ENCODE data around the gene ENGASE. TPM values are rescaled to one million over a fixed set of nuclear protein-coding genes. Genes with fewer than 3 reads are reported as not detected.

The ENGASE gene, protein sequence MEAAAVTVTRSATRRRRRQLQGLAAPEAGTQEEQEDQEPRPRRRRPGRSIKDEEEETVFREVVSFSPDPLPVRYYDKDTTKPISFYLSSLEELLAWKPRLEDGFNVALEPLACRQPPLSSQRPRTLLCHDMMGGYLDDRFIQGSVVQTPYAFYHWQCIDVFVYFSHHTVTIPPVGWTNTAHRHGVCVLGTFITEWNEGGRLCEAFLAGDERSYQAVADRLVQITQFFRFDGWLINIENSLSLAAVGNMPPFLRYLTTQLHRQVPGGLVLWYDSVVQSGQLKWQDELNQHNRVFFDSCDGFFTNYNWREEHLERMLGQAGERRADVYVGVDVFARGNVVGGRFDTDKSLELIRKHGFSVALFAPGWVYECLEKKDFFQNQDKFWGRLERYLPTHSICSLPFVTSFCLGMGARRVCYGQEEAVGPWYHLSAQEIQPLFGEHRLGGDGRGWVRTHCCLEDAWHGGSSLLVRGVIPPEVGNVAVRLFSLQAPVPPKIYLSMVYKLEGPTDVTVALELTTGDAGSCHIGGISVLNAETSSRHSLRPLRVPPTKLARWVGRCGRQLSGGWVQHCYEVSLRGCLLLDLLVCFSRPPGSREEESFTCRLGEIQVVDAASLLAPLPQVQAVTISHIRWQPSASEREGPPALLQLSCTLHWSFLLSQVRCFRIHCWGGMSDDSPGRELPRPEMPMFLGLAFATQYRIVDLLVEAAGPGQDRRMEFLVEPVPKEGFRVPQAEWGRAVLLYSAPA
- total RNA-seq, result 11.1 and 18.3 TPM in 2 replicates

GRCh38 chr17:79074649-79075445 lies at the start of gene ENGASE:
Gene ENGASE, plus strand, starts transcription at chr17:79074824. Its CDS starts 121 bp downstream, at chr17:79074945.

Other genes with a start within 250 kb of the ENGASE start
- gene USP36, start 234.0 kb upstream of the ENGASE start, total RNA-seq, result 12.2 and 16.4 TPM in 2 replicates
- 0.72 and 2.2 TPM in 2 replicates for gene CEP295NL, start 171.6 kb upstream of the ENGASE start, total RNA-seq
- 31.5 and 56.5 TPM in 2 replicates for gene TIMP2, start 149.4 kb upstream of the ENGASE start, total RNA-seq
- gene LGALS3BP, start 94.9 kb upstream of the ENGASE start, total RNA-seq, result 1.4 and 79.9 TPM in 2 replicates
- 42.6 and 47.4 TPM in 2 replicates for gene CANT1, start 65.1 kb upstream of the ENGASE start, total RNA-seq
- 2.6 and 11.9 TPM in 2 replicates for gene C1QTNF1, start 50.7 kb upstream of the ENGASE start, total RNA-seq

All from endothelial cell of coronary artery (primary cell).